AG04449 (cell line): ENCODE results near the gene FAM53C.

ENCODE experiments used
- CTCF ChIA-PET: fragments of 350-600 bp; formaldehyde crosslinking; extraction: SDS; loops from one replicate; lab custom pipeline; 2021; ENCODE audit warnings: antibody characterized with exemption; lab: Yijun Ruan, JAX
- POLR2A ChIA-PET: fragments of 400-600, 350-600 bp; formaldehyde crosslinking; extraction: SDS; loops from one replicate; lab custom pipeline; 2020; ENCODE audit warnings: antibody characterized with exemption, inconsistent platforms; lab: Yijun Ruan, JAX
- DNase-seq: peaks from one replicate; pipeline ENCODE4 v3.0.0-alpha.2; 2010; ENCODE audit warnings: low read depth, low spot score
- H3K4me3 ChIP-seq: 2 replicates; pipeline ENCODE4 v1.5.1; 2011; ENCODE audit warnings: low read depth, mild to moderate bottlenecking, control low read depth, low read length
- CTCF ChIP-seq: IDR thresholded peaks from one replicate; pipeline ENCODE4 v1.5.1; 2011; ENCODE audit warnings: mild to moderate bottlenecking, moderate library complexity, low read length, control low read depth, inconsistent platforms; ENCODE audit not compliant: insufficient read depth; ENCODE audit errors: missing control alignments

The FAM53C gene

DNA sequence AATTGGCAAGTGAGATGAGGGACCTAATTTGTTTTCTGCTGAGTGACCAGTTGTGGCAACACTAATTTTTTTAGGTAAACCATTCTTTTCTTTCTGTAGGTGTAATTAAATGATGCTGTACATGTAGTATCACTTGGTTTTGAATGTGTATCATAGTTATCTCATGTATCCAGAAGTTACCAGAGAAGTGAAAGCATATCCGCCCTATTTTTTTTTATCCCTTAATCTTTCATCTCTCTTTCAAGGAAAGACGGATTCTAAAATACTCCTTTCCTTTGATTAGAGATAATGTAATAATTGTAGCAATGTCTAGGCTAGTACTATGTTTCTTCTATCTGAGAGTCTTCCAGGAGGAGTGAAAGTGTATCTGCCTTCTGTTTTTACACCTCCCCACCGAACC lies 21.6 kb downstream of the FAM53C start:
- H3K4me3 ChIP-seq, result no peak overlapping the region
- POLR2A ChIA-PET, result no interaction called here
- no peak for DNase-seq
- TF ChIP-seq CTCF, result no peak
- CTCF ChIA-PET, result no interaction called here

- no peak for DNase-seq
- no peak for TF ChIP-seq CTCF
- ChIA-PET POLR2A (no interaction called here), CTCF (interaction anchor here (1.2 to 2.2 kb wide), 2 partner anchors 8 to 9 kb away, joined by 6 to 11 read pairs; partner anchors contain the start of gene KDM3B)
- no peak overlapping the region for H3K4me3 ChIP-seq
These were observed 22.9 kb downstream of the FAM53C start for GRCh38 chr5:138360941-138361452.

GRCh38 chr5:138364576-138364975 lies 26.5 kb downstream of the FAM53C start:
- CTCF ChIA-PET, result interaction anchor here (3.2 kb wide), 1 partner anchor 12 kb away, joined by 28 read pairs; the partner anchor contains the start of gene KDM3B

GRCh38 chr5:138366632-138367382 lies 28.7 kb downstream of the FAM53C start:
- ChIA-PET CTCF (interaction anchor here (2.5 to 3.2 kb wide), 2 partner anchors 13 to 14 kb away, joined by 28 to 44 read pairs; partner anchors contain the start of gene KDM3B), POLR2A (interaction anchor here (1.9 kb wide), 1 partner anchor 13 kb away, joined by 5 read pairs; no protein-coding TSS in a partner anchor)
- TF ChIP-seq CTCF, result no peak
- DNase-seq, result no peak
- H3K4me3 ChIP-seq, result no peak overlapping the region

More at GRCh38 chr5:138364576-138364975, 26.5 kb downstream of the FAM53C start:
- no peak overlapping the region for H3K4me3 ChIP-seq
- POLR2A ChIA-PET, result no interaction called here
- no peak for DNase-seq
- TF ChIP-seq CTCF, result no peak

DNA sequence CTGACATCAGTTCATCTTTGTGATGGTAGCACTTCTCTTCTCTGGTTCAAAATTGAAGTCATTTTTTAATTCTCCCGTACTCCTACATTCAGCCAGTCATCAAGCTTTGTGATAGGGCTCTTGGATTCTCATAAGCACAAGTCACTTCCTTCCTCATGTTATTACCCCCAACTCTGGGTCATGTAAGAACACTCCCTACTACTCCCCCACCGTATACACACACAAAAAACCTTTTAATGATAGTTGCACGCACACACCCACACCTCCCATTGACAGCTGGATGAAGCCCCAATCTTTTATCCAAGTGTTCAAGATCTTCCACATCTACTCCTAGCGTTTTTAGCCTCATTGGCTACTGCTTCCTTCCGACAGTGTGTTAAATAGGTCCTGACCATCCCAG lies 31.2 kb downstream of the FAM53C start:
- no peak for DNase-seq
- POLR2A ChIA-PET, result interaction anchor here (1.5 kb wide), 1 partner anchor 31 kb away, joined by 3 read pairs; the partner anchor contains the start of gene FAM53C
- CTCF ChIA-PET, result interaction anchor here (1.1 to 2.5 kb wide), 4 partner anchors 16 to 190 kb away, joined by 3 to 44 read pairs (median 4); partner anchors contain the start of genes KDM3B and KIF20A
- H3K4me3 ChIP-seq, result no peak overlapping the region
- TF ChIP-seq CTCF, result no peak

DNA sequence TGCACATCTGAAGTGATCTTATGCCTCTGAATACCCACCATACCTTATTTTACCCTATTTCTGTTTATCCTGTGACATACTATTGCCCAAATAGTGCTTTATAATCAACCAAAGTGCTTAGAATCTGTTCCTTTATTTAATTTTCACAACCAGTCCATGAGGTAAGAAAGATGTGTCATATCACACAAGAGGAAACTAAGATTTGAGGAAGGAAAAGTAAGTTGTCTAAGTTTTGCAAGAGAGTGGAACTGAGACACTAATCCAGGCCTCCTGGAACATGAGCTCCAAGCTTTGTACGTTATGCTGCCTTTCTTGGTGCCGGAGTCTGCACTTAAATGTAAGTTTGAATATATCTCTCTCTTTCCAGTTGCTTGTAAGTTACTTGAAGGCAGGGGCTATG lies 31.6 kb downstream of the FAM53C start:
- no peak for DNase-seq
- TF ChIP-seq CTCF, result no peak
- H3K4me3 ChIP-seq, result no peak overlapping the region
- ChIA-PET POLR2A (interaction anchor here (1.5 kb wide), 1 partner anchor 32 kb away, joined by 3 read pairs; the partner anchor contains the start of gene FAM53C), CTCF (interaction anchor here (0.9 to 5.9 kb wide), 4 partner anchors 16 to 190 kb away, joined by 3 to 70 read pairs (median 4); partner anchors contain the start of genes KDM3B and KIF20A)
